NT2/D1 (cell line): ENCODE measurements around the gene CDK5.
A peak's percentile ranks its signal among the peaks of the same experiment; 100 is the strongest.

ENCODE experiments used
- DNase-seq: peaks from one replicate; pipeline ENCODE4 v3.0.0-alpha.2; 2011; ENCODE audit warnings: low read depth, low spot score
- H3K27me3 ChIP-seq: 2 replicates; pipeline ENCODE4 v1.6.0; 2011; ENCODE audit warnings: mild to moderate bottlenecking; ENCODE audit not compliant: insufficient read length, insufficient read depth
- H3K36me3 ChIP-seq: 2 replicates; pipeline ENCODE4 v1.6.1; 2011; ENCODE audit warnings: mild to moderate bottlenecking, low read length, mixed read lengths; ENCODE audit not compliant: insufficient read depth, insufficient read length
- H3K4me1 ChIP-seq: 2 replicates; pipeline ENCODE4 v1.5.1; 2011; ENCODE audit not compliant: insufficient read depth, insufficient read length
- H3K4me3 ChIP-seq: 2 replicates; pipeline ENCODE4 v1.5.1; 2011; ENCODE audit warnings: low read depth; ENCODE audit not compliant: insufficient read length
- H3K9ac ChIP-seq: 2 replicates; pipeline ENCODE4 v1.6.0; 2011; ENCODE audit warnings: low read depth; ENCODE audit not compliant: insufficient read length
- H3K9me3 ChIP-seq: 2 replicates; pipeline ENCODE4 v1.5.1; 2011; ENCODE audit warnings: mild to moderate bottlenecking, low read length; ENCODE audit not compliant: insufficient read depth
- SUZ12 ChIP-seq: IDR thresholded peaks from 2 replicates; pipeline ENCODE4 v1.6.1; 2011; ENCODE audit not compliant: insufficient read length, insufficient read depth; ENCODE audit errors: extremely low read depth
- YY1 ChIP-seq: IDR thresholded peaks from 2 replicates; pipeline ENCODE4 v1.6.1; 2011; ENCODE audit not compliant: insufficient read length, insufficient read depth
- ZNF274 ChIP-seq: IDR thresholded peaks from 2 replicates; pipeline ENCODE4 v1.6.1; 2011; ENCODE audit warnings: mild to moderate bottlenecking, low read depth, low read length

CDK5 gene

DNA sequence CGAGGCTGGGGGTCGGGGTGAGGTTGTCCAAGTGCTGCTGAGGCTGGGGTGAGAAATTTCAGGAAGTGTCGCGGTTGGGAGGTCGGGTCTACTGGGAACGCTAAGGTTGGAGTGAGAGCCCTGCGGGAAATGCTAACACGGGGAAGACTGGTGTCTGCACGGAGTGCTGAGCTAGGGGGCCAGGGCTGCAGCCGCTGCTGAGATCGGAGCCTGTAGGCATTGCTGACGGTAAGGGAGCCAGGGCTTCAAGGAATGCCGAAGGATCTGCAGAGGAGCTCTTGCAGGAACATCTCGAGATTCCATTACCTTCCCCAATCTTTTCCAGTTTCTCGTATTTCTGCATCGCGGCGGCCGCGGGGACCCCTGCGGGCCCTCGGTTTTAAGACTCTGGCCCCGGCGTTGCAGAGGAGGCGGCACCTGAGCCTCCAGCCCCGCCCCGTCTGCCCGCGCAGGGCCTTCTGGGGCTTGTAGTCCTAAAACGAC lies at the start of gene CDK5:
Gene CDK5 (minus strand): TSS at position 392 of the 483 bp plus-strand sequence. CDS start 49 bp downstream, at position 343.
- H3K27me3 ChIP-seq: peaks cover 8% of the 10 kb centered on the region
- peak within 1 kb of the TSS; percentile 78 for H3K4me3 ChIP-seq
- DNase-seq: no peak

DNA sequence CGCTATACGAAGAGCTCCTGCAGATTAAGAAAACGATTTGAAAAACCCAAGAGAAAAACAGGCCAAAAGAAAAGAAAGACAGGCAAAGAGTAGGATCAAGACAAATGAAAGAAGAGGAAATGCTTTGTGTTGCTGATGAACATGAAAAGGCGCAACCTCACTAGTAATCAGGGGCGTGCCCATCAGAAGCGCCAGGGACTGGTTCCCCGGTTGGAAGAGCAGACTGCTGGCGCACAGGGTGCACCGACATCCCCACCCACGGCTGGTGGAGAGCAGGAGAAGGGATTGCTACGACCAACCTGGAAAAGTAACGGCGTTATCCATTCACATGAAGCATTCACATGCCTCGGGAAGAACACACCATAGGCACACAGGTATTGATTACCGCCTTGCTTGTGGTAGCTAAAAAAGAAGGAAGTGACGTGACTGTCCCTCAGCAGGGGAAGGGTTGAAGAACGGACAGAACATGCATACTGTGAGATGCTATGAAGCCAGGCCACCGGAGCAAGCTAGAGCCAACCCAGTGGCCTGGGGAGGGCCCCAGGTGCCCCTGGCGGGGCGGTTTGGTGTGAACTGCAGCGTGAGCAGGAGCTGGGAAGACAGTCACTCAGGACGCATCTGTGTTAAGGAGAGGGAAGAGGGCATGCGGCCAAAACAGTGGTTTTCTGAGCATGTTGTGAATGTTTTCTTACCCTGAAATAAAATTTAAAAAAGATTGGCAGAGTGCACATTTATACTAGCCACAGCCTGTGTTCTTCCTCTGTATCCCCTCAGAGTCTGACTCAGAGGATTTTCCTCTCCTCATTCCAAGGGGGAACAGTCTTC lies 46.9 kb upstream of the CDK5 start:
- Histone ChIP-seq H3K9me3 (no peaks in the 10 kb centered on the region), H3K9ac (no peak overlapping the region), H3K4me3 (no peak overlapping the region), H3K36me3 (peaks cover 15% of the 10 kb centered on the region), H3K27me3 (no peaks in the 10 kb centered on the region), H3K4me1 (no peaks in the 10 kb centered on the region)
- DNase-seq: no peak
- TF ChIP-seq SUZ12 (no peak), ZNF274 (no peak), YY1 (no peak)

More for the DNA sequence above, at the start of gene CDK5:
- Histone ChIP-seq H3K9me3 (no peaks in the 10 kb centered on the region), H3K9ac (peak within 1 kb of the TSS; percentile 89), H3K36me3 (peaks cover 5% of the 10 kb centered on the region), H3K4me1 (peaks cover 12% of the 10 kb centered on the region)
- TF ChIP-seq YY1: no peak
- TF ChIP-seq ZNF274: no peak
- TF ChIP-seq SUZ12: no peak

DNA sequence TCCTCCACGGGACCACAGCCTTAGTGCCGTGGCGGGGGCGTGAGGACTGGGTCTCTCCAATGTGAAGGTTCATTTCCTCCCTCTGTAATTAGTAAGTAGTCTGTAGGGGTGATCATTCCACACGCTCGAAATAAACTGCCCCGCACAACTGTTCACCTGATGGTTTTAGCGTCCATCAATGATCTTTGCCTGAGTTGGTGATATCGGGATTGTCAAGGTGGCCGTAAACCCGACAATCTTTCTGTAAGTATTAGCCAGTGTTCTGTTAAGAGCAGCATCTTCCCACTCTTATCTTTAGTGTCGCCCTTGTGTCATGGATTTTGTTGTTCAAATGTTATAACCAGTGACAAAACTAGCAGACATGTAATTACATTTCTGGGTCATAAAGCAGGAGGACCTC lies 46.3 kb upstream of the CDK5 start:
- DNase-seq: no peak
- H3K4me3 ChIP-seq: no peak overlapping the region
- H3K4me1 ChIP-seq: peaks cover 1% of the 10 kb centered on the region
- peaks cover 15% of the 10 kb centered on the region for H3K36me3 ChIP-seq
- no peak overlapping the region for H3K9ac ChIP-seq
- TF ChIP-seq YY1 (no peak), ZNF274 (no peak), SUZ12 (no peak)
- H3K27me3 ChIP-seq: no peaks in the 10 kb centered on the region
- H3K9me3 ChIP-seq: no peaks in the 10 kb centered on the region

DNA sequence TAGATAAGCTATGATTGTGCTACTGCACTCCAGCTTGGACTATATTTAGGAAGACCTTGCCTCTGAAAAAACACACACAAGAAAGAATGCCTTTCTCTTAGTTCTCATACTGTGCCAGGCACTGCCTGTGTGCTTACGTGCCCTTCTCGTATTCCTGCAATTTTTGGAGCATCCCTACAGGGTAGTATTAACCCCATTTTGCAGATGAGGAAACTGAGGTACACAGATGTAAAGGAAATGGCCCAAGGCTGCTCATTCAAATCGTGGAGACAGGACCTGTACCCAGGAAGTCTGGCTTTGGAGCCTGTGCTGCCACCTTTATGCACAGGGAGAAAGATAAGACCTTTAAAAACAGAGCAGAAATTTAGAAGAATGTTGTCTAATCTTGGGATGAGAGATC lies 45.3 kb upstream of the CDK5 start:
- H3K9ac ChIP-seq: no peak overlapping the region
- TF ChIP-seq ZNF274: no peak
- TF ChIP-seq YY1: no peak
- TF ChIP-seq SUZ12: no peak
- H3K36me3 ChIP-seq: peaks cover 15% of the 10 kb centered on the region
- H3K27me3 ChIP-seq: no peaks in the 10 kb centered on the region
- H3K4me3 ChIP-seq: no peak overlapping the region
- H3K4me1 ChIP-seq: peaks cover 1% of the 10 kb centered on the region
- H3K9me3 ChIP-seq: no peaks in the 10 kb centered on the region
- no peak for DNase-seq

DNA sequence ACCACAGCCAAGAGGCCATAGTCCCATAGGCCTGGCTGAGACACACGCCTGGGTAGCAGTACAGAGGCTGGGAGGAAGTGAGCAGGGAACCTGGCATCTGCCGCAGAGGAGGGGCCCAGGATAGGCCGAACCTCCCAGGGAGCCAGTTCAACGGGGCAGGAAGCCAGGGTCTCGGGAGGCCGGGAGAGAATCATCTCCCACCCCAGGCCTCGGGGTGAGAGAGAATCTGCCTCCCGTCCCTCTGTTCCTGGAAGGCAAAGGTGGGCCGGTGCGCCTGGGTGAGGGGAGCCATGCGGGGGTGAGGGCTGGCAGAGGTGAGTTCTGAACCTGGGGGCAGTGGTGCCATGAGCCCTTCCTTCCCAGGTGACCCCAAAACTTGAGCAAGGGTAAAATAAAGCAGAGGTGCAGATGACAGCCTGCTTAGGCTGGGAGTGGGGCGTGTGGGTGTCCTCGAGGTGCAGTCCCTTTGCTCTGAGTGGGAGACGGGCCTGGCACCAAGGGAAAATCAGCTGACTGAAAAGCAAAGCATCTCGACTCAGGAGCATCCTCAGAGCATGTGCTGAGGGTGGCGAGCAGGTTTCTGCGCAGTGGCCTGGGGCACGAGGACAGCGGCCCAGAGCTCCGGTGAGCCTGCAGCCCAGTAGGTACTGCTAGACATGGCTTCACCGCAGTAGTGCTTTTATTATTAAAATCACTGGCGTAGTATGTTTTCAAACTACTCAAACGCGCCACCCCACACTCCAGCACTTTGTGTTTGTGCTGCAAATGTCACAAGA lies 44.1 kb upstream of the CDK5 start:
- peaks cover 1% of the 10 kb centered on the region for H3K4me1 ChIP-seq
- DNase-seq: no peak
- H3K4me3 ChIP-seq: no peak overlapping the region
- H3K36me3 ChIP-seq: peaks cover 15% of the 10 kb centered on the region
- no peaks in the 10 kb centered on the region for H3K27me3 ChIP-seq
- no peak overlapping the region for H3K9ac ChIP-seq
- H3K9me3 ChIP-seq: no peaks in the 10 kb centered on the region
- TF ChIP-seq YY1 (no peak), ZNF274 (no peak), SUZ12 (no peak)

DNA sequence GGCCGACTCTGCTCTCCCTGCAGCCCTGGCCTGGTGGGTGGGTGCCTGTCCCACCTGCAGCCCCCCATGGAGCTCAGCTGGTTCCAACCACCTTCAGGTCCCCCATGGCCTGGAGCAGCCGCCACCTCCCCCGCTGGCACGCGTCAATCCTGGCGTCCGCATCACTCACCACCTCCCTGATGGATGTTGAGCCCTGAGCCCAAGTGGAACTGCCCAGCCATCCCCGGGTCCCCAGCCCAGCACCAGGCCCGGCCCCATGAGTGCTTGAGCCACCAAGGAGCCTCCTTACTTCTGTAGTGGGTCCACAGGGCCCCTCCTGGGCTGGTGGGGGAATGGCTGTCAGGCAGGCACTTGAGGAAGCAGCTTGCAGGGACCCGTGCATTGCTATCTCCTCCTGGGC lies 43.2 kb upstream of the CDK5 start:
- peaks cover 1% of the 10 kb centered on the region for H3K4me1 ChIP-seq
- H3K9ac ChIP-seq: peak overlapping the region; percentile 2
- no peak for TF ChIP-seq ZNF274
- TF ChIP-seq YY1: no peak
- no peak for TF ChIP-seq SUZ12

More for the DNA sequence above, 43.2 kb upstream of the CDK5 start:
- Histone ChIP-seq H3K27me3 (no peaks in the 10 kb centered on the region), H3K36me3 (peaks cover 15% of the 10 kb centered on the region), H3K9me3 (no peaks in the 10 kb centered on the region), H3K4me3 (no peak overlapping the region)
- no peak for DNase-seq
